Brain microvascular endothelial cell (primary cell): ENCODE data around the gene SPC25.
"Not testable (repeated sequence)": the region's sequence is repeated elsewhere in the genome, so short reads cannot be mapped to it uniquely, and the experiment has no call there.

Experiments
- DNase-seq: peaks from one replicate; pipeline ENCODE4 v3.0.0-alpha.2; 2020
- H3K27ac ChIP-seq: fragments of 250-450 bp; sonication (Bioruptor Pico); 2 replicates; pipeline ENCODE4 v1.5.1; 2020; ENCODE audit warnings: mild to moderate bottlenecking, moderate library complexity
- H3K27me3 ChIP-seq: fragments of 250-450 bp; sonication (Bioruptor Pico); replicated peaks from 2 replicates; pipeline ENCODE4 v1.5.1; 2020; ENCODE audit warnings: mild to moderate bottlenecking
- H3K36me3 ChIP-seq: fragments of 250-450 bp; sonication (Bioruptor Pico); replicated peaks from 2 replicates; pipeline ENCODE4 v1.5.1; 2020; ENCODE audit warnings: mild to moderate bottlenecking
- H3K4me3 ChIP-seq: 2 replicates; pipeline ENCODE4 v1.5.1; 2011; ENCODE audit warnings: low read depth, mild to moderate bottlenecking, control low read depth, low read length, moderate library complexity
- CTCF ChIP-seq: IDR thresholded peaks from 2 replicates; pipeline ENCODE4 v1.5.1; 2011; ENCODE audit warnings: low read depth, mild to moderate bottlenecking, moderate library complexity, low read length, control low read depth, inconsistent platforms; ENCODE audit errors: missing control alignments
- in situ Hi-C: cut with HindIII; loops from 2 replicates; pipeline ENCODE4 v1.10.0; 2017; ENCODE audit warnings: low sequenced_read_pairs, low pct_ligation_motif_present

Gene SPC25

GRCh38 chr2:168884975-168885374 lies 5.3 kb downstream of the SPC25 start:
- Histone ChIP-seq H3K27me3 (no peaks in the 10 kb centered on the region), H3K36me3 (no peaks in the 10 kb centered on the region), H3K4me3 (no peak overlapping the region), H3K27ac (no peak overlapping the region)
- DNase-seq, result no peak
- in situ Hi-C loops, result no loop called here
- no peak for TF ChIP-seq CTCF

DNA sequence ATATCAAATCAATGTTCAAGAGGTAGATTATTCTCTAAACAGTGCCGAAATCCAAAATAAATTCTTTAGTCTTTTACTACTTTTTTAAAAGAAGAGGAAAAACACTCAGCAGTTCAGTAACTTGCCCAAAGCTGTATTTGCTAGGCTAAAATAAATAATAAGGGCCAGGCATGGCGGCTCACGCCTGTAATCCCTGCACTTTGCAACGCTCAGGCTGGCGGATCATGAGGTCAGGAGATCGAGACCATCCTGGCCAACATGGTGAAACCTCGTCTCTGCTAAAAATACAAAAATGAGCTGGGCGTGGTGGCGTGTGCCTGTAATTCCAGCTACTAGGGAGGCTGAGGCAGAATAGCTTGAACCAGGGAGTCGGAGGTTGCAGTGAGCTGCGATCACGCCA lies 8.1 kb downstream of the SPC25 start:
- H3K4me3 ChIP-seq, H3K27ac ChIP-seq, H3K36me3 ChIP-seq, DNase-seq, H3K27me3 ChIP-seq, in situ Hi-C loops: not testable (repeated sequence)

GRCh38 chr2:168874368-168875054 lies 15.7 kb downstream of the SPC25 start:
- no peaks in the 10 kb centered on the region for H3K27me3 ChIP-seq
- H3K36me3 ChIP-seq, result no peaks in the 10 kb centered on the region
- H3K4me3 ChIP-seq, result no peak overlapping the region
- no peak overlapping the region for H3K27ac ChIP-seq
- in situ Hi-C loops, result no loop called here
- DNase-seq, result no peak
- TF ChIP-seq CTCF, result no peak

DNA sequence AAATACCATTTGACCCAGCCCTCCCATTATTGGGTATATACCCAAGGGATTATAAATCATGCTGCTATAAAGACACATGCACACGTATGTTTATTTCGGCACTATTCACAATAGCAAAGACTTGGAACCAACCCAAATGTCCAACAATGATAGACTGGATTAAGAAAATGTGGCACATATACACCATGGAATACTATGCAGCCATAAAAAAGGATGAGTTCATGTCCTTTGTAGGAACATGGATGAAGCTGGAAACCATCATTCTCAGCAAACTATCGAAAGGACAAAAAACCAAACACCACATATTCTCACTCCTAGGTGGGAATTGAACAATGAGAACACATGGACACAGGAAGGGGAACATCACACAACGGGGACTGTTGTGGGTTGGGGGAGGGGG lies 19.4 kb downstream of the SPC25 start:
- H3K27ac ChIP-seq, H3K4me3 ChIP-seq, in situ Hi-C loops, DNase-seq, H3K36me3 ChIP-seq, H3K27me3 ChIP-seq: not testable (repeated sequence)

DNA sequence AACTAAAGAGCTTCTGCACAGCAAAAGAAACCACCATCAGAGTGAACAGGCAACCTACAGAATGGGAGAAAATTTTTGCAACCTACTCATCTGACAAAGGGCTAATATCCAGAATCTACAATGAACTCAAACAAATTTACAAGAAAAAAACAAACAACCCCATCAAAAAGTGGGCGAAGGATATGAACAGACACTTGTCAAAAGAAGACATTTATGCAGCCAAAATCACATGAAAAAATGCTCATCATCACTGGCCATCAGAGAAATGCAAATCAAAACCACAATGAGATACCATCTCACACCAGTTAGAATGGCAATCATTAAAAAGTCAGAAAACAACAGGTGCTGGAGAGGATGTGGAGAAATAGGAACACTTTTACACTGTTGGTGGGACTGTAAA lies 19.9 kb downstream of the SPC25 start:
- H3K4me3 ChIP-seq, H3K27me3 ChIP-seq, in situ Hi-C loops, H3K27ac ChIP-seq, DNase-seq, H3K36me3 ChIP-seq: not testable (repeated sequence)

- DNase-seq, H3K4me3 ChIP-seq, H3K27me3 ChIP-seq, in situ Hi-C loops, H3K36me3 ChIP-seq, H3K27ac ChIP-seq: not testable (repeated sequence)
Measured at GRCh38 chr2:168867164-168867563, 23.1 kb downstream of the SPC25 start.

DNA sequence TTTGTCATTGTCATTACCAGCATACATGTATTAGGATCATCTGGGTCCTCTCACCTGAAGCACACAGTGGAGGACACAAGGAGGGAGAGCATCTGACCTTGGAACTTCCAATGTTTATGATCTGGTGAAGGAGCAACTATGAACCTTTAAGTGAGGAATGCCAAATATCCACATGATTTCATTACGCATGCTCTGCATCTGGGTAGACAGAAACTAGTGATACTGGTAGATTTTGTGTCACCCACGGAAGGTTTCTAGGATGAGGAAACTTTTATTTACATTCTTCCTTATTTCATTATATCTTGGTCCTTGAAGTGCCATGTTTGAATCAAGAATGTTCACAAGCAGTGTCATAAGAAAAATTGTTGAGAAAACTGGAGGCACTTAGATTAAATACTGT lies 32.1 kb downstream of the SPC25 start:
- no peak for DNase-seq
- TF ChIP-seq CTCF, result no peak
- in situ Hi-C loops, result no loop called here

GRCh38 chr2:168855601-168856000 lies 34.6 kb downstream of the SPC25 start:
- in situ Hi-C loops, result no loop called here
- Histone ChIP-seq H3K27ac (no peak overlapping the region), H3K36me3 (no peaks in the 10 kb centered on the region), H3K27me3 (no peaks in the 10 kb centered on the region), H3K4me3 (no peak overlapping the region)
- DNase-seq, result no peak
- no peak for TF ChIP-seq CTCF

More for the DNA sequence above, 32.1 kb downstream of the SPC25 start:
- Histone ChIP-seq H3K36me3 (no peaks in the 10 kb centered on the region), H3K4me3 (no peak overlapping the region), H3K27ac (no peak overlapping the region), H3K27me3 (no peaks in the 10 kb centered on the region)
